Fibroblast of villous mesenchyme (primary cell): ENCODE measurements around the gene SLC2A9. TPM values are rescaled to one million over a fixed set of nuclear protein-coding genes. Genes with fewer than 3 reads are reported as not detected.

Source experiments
- DNase-seq: peaks from one replicate; pipeline ENCODE4 v3.0.0-alpha.2; 2010; ENCODE audit warnings: low read depth
- H3K4me3 ChIP-seq: 2 replicates; pipeline ENCODE4 v1.5.1; 2011; ENCODE audit warnings: low read depth, mild to moderate bottlenecking, low read length
- total RNA-seq: library from RNA; depleted of rRNA; stranded (reverse); fragments of >200 nt; gene quantifications from 2 replicates; pipeline ENCODE4 v1.2.3, GENCODE V29; 2012
- TF ChIP-seq, protein P1 (sequence below): IDR thresholded peaks from 2 replicates; pipeline ENCODE4 v1.5.1; 2012; ENCODE audit warnings: low read depth, mild to moderate bottlenecking, low read length; ENCODE audit not compliant: insufficient read depth

SLC2A9 gene
- total RNA-seq, 1 donor: 0.43 TPM

DNA sequence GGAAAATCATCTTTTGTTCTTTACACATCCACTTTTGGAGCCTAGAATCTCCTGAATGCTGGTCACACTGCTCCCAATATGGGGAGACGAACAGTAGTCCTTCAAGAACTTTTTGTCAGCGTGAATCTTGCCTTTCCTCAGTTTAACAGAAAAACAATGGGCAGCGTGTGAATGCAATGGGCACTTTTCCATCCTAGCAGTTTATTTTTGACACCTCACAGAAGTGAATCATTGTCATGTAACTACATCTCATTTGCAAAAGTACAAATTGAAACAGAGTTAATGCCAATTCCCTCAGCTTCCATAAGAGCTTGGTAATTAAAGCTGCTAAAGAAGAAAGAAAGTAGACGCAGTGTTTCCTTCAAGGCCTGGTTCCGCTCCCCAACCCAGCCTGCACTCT lies 154.4 kb downstream of the SLC2A9 start:
- TF ChIP-seq, protein P1, sequence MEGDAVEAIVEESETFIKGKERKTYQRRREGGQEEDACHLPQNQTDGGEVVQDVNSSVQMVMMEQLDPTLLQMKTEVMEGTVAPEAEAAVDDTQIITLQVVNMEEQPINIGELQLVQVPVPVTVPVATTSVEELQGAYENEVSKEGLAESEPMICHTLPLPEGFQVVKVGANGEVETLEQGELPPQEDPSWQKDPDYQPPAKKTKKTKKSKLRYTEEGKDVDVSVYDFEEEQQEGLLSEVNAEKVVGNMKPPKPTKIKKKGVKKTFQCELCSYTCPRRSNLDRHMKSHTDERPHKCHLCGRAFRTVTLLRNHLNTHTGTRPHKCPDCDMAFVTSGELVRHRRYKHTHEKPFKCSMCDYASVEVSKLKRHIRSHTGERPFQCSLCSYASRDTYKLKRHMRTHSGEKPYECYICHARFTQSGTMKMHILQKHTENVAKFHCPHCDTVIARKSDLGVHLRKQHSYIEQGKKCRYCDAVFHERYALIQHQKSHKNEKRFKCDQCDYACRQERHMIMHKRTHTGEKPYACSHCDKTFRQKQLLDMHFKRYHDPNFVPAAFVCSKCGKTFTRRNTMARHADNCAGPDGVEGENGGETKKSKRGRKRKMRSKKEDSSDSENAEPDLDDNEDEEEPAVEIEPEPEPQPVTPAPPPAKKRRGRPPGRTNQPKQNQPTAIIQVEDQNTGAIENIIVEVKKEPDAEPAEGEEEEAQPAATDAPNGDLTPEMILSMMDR: no peak
- DNase-seq: no peak
- no peak overlapping the region for H3K4me3 ChIP-seq

DNA sequence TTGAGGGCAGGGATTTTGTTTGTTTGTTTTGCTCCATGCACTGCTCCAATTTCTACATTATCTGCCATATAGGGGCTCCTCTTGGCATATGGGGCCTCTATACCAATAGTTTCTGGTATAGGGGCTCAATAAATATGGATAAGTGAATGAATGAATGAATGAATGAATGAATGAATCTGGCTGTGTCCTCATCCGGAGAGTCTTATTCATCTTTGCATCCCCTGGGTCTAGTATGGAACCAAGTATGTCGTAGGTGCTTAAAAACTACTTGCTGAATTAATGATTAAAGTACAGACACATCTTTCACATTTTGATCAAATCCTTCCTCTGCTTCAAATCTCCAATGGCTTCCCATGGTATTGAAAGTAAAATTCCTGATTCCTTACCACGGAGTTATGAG lies 159.7 kb downstream of the SLC2A9 start:
- TF ChIP-seq, protein P1: no peak
- DNase-seq: no peak
- no peak overlapping the region for H3K4me3 ChIP-seq

DNA sequence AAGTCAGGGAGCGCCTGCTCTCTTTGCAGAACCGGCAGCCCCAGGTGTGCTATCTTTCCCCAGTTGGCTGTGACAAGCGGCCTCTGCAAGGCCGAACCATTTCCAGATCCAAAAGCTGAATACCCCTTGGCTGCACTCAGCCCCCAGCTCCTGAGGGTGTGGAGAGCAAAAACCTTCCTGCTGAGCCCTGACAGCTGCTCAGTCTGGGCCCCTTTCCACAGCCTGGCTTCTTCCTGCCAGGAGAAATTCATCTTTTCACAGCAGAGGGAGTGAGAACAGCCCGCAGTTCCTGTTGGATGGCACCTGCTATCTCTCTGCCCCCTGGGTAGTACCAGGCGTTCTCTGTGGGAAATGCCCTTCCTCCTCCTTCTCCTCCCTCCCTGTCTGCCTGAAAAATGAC lies 161.5 kb downstream of the SLC2A9 start:
- H3K4me3 ChIP-seq: no peak overlapping the region
- TF ChIP-seq, protein P1: no peak
- DNase-seq: no peak

DNA sequence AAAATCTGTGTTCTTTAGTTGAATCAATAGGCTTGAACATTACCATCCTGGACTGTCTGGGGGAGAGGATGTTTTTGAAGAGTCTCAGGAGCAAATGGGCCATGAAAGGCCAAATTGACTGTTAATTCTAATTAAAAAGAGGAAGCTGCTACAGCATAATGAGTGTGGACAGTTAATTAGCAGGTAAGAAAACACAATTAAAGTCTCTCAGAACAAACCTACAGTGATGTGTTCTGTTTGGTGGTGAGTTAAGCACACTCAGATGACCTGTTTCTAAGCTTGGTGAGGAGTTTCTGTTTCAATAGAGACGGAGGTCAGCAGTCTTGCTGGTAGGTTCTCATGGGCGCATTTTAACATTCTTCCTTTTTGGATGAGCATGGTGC lies 171.8 kb downstream of the SLC2A9 start:
- no peak for DNase-seq
- TF ChIP-seq, protein P1: no peak
- no peak overlapping the region for H3K4me3 ChIP-seq

DNA sequence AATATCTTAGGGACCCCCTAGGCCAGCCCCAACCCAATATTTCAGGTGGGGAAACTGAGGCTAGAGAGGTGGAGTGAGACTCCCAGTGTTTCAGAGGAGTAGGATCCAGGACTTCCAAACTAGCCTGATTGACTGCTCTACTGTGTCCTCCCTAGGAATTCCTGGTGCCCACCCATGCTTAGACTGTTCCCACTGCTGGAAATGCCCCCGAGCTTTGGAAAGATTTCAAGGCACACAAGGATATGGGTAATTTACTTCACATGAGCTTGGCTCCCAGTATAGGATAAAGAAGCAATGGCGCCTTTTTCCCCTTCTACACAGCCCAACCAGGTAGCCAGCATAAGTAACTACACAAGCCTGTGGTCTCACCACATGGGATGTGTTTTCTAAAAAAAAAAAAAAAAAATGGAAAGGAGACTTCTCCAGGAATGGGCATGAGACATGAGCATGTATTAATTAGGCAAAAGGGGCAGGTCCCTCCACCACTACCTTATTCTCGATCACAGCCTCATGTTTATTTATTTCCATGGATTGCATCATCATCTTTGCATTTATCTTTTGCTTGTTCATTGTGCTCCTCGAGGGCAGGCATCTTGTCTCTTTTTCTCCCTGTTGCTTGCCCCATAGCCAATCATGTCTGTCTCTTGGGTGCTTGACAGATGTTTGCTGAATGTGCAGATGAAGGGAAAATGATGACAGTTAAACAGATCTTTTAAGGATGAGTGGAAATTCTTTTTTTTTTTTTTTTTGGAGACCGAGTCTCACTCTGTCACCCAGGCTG lies 173.1 kb downstream of the SLC2A9 start:
- no peak for DNase-seq
- H3K4me3 ChIP-seq: no peak overlapping the region
- TF ChIP-seq, protein P1: no peak

DNA sequence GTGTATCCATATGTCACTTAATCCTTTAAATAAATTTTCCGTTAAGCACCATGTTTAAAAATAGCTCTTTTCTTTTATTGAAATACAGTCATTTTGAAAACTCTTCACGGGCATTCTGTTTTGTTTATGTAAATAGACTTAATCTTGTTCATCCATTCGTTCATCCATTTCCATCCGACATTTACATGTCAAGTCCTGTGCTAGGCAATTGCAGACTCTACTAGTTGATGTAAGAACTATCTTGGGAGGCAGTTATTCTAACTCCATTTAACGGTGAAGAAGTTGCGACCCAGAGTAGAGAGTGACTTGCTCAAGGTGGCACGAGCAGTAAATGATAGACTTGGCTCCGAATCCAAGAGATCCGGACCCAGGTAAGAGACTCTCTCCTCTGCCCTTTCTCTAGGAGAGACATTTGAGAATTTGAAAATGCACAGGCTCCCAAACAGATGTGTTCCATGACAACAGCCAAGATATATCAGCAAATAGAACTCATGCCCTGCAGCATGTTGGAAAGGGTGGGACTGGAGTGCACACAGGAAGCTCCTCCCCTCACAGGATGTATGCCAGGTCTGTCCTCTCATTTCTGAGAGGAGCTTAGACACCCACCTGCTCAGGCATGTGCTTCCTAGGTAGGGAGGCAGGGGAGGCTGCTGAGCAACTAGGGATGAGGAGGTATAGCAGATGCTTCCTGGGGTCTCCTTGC lies 175.4 kb downstream of the SLC2A9 start:
- TF ChIP-seq, protein P1: no peak
- no peak for DNase-seq
- no peak overlapping the region for H3K4me3 ChIP-seq
